G401.6 (cell line): Measurements from ENCODE around the gene TEKT2.

ENCODE experiments used
- FAIRE-seq: peaks from 2 replicates; lab custom pipeline; 2012; peaks lifted over from hg19 to GRCh38; lab: Jason Lieb, UNC

TEKT2 gene

DNA sequence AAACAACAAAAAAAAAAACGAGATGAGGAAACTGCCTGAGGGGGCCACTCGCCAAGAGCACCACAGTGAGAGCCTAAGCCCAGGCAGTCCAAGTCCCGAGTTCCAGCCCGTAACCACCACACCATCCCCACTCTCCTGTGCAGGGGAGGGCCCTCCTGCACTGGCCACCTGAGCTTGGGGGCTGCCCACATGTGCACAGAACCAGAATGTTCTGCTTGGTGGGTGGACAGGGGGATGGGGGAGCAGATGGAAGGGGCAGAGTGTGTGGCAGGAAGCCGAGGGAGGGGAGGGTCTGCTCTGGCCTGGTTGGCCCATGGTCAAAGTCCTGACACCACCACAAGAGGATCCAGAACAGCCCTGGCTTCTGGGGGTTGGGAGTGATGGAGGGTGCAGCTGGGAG, 22.4 kb downstream of the TEKT2 start:
- no peak for FAIRE-seq

DNA sequence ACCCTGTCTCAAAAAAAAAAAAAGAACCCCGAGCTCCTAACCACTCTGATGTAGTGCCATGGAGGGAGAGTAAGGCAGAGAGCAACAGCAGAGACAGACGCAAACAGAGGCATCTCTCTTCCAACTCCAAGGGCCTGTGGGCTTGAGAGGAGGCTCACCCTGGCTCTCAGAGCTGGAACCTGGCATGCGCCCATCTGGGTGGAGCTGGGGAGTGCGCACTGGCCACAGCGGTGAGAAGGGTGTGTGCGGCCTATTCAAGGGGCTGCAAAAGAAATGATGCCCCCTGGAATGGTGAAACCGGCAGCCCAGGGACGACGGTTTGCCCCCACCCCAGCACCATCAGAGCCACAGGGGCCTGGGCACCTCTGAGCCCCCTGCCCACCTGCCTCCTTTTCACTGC, 23.5 kb downstream of the TEKT2 start:
- FAIRE-seq: no peak

DNA sequence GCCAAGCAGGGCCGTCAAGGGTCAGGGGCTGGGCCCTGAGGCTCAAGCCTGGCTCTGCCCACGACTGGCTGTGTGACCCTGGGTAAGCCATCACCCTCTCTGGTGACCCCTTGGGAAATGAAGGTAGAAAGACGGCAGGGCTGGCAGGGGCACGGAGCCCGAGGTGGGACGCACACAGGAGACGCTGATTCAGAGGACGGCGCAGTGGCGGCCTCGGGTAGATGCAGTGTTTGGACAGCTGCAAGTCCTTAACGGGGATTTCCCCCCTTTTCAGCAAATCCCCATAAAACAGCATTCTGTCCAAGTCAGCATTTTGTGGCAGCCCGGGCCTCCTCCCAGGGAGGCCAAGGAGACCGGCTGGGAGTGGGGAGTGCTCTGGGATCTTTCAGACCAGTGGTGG, 24.4 kb downstream of the TEKT2 start:
- no peak for FAIRE-seq

DNA sequence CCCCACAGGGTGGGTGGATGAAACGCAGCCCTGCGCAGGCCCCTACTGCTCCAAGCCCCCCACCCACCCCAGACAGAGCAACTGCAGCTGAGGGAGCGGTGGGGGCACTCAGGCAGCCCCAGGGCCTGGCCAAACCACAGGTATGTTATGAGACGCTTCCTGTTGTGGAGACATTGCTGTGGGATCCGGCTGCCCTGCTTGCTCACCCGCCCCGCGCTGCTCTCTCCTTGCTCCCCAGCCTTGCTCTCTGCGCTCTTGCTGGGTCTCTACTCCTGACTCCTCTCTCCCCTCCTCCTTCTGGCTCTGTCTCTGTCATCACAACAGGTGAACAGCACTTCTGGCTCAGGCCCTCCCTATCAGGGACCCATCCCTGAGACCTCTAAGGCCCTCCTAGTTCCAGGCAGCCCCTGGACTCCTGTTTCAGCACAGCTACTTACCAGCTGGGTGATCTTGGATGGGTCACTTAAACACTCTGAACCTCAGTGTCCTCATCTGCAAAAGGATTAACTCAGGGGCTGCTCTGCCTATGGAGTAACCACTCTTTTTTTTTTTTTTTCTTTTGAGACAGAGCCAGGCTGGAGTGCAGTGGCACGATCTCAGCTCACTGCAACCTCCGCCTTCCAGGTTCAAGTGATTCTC, 25.3 kb downstream of the TEKT2 start:
- FAIRE-seq: no peak

DNA sequence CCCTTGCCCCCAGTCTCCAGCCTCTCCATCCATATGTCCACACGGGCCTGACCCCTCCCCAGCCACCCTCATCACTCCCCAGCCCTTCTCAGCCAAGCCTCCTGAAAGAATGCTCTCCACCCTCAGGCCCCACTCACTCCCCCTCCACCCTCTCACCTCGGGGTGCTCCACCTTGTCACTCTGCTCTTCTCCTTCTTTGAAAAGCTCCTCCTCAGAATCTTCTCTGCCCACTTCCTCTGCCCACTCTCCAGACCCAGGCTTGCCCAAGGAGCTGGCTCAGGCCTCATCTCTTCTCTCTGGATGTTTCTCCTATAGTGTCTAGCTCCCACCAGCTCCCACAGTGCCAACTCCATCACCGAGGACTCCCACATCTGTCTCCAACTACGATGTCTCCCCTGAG, 27.3 kb downstream of the TEKT2 start:
- no peak for FAIRE-seq

DNA sequence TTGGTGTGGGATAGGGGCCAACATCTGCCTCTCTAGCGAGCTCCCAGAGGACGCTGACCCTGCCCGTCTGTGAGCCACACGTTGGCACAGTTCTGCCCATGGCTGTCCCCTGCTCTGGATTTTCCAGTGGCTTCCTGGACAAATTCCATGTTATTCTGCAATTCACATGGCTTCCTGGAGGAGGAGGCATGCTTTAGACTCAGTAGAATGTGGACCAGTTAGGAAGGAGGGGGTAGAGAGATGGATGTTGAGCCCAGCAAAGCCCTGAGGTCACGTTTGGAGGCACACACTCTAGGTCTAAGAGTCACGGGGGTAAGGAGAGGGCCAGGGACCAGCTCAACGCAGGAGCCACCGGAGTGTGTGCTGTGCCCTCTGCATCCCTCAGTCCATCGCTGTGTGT, 28.9 kb downstream of the TEKT2 start:
- no peak for FAIRE-seq

DNA sequence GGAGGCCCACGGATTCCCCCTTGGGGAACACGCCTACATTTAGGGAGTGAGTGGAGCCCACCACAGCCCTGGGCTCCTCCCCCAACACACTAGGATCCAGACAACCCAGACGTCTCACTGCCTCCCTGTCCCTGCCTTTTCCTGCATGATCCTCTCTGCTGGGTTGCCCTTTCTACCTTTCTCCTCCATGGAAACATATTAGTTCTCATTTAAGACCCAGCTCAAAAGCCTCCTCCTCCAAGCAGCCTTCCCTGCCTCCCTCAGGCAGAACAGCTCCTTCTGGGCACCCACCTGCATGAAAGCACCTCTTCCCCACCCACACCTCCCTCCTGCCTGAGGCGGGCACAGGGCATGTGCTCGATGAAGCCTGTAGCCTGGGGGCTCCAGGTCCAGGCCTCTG, 30.5 kb downstream of the TEKT2 start:
- FAIRE-seq: no peak

DNA sequence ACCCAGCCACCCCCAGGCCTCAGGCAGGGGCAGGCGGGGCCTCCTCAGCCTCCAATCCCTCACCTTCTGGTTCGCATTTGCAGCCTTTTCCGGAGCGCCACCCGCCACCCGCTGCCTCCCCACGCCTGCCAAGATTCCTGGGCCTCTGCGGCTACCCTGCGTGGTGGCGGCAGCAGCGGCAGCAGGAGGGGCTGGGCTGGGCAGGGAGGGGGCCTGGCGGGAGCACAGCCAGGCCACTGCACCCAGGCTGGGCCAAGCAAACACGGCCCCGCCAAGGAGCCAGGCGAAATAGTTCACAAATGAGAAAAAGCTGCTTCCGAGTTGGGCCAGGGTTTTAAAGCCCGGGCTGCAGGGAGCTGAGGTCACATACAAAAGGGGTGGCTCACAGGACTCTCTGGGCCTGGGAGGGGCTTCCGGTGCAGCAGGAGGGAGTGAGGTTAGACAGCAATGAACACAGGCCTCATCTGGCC, 31.3 kb downstream of the TEKT2 start:
- no peak for FAIRE-seq

DNA sequence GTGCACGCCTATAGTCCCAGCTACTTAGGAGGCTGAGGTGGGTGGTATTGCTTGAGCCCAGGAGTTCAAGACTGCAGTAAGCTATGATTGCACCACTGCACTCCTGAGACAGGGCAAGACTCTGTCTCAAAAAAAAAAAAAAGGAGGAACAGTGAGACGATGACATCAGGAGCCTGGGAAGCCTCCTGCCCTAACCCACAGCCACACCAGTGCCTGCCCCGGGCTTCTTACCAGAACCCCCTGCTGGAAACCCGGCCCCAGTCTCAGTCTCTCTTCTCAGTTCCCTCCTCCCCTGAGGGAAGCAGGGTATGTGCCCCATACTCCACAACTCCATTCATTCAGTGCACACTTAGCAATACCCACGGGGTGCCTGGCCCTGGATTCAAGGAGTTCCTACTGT, 32.0 kb downstream of the TEKT2 start:
- FAIRE-seq: no peak

DNA sequence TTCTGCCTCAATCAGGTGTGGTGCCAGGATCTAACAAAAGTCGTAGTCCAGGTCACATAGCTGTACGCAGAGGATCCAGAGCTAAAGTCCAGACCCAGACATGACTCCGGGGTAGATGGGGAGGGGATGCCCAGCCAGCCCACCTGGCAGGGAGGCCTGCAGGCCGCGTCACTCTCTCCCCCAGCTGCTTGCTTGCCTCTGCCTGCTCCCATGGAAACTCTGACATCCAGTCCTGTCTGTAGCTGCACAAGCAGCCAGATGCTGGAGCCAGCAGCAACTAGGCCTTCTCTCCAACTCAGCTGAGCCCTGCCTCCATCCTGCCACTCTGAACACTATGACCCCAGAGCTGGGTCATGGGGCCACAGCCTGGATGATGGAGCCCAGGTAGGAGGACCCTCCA, 33.0 kb downstream of the TEKT2 start:
- FAIRE-seq: no peak

DNA sequence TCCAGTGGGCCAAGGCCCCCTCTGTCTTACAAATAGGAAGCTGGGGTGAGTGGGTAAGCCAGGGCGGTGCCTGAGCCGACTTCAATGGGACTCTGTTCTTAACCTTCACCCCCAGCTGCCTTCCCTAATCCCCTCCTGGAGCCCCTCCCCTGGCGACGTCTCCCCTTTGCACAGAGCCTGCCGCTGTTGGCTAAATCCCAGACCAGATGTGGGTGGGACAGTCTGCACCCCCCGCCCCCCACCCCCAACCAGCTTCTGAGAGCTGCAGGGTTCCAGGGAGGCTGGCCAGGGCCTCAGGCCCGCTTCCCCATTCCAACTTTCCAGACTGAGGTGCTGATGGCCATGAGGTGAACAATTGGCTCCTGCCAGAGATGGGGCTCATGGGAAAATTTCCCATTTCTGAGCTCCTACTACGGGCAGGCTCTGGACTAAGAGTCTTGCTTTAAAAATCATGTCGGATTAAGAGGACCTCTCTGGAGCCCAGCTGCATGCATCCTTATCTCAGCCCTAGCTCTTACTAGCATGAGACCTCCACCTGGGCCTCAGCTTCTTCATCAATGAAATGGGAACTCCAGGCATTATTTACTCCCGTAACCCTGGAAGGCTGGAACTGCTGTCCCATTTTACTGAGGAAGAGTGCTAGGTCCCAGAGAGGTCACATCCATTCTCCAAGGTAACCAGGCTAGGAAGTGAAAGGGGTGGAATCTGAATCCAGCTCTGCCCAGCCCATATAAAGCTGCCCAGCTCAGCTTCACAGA, 34.7 kb downstream of the TEKT2 start:
- FAIRE-seq: no peak

DNA sequence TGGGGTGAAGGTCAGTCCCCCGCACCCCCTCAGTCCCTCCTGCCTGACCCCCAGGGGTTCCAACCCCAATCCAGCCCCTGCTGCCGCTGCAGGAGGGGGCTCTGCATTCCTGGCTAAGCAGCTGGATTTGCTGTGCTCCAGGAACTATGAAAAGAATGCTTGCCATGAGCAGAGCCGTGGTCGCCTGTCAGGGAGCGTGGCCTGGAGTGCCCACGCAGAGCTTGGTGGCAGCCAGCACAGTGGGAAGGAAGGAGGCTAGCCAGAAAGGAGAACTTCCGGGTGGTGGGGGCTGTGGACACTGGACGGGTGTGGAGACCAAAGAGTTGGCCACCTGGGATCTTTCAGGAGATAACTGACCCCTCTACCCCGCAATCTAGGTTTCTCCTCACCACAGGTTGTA, 35.6 kb downstream of the TEKT2 start:
- FAIRE-seq: no peak

DNA sequence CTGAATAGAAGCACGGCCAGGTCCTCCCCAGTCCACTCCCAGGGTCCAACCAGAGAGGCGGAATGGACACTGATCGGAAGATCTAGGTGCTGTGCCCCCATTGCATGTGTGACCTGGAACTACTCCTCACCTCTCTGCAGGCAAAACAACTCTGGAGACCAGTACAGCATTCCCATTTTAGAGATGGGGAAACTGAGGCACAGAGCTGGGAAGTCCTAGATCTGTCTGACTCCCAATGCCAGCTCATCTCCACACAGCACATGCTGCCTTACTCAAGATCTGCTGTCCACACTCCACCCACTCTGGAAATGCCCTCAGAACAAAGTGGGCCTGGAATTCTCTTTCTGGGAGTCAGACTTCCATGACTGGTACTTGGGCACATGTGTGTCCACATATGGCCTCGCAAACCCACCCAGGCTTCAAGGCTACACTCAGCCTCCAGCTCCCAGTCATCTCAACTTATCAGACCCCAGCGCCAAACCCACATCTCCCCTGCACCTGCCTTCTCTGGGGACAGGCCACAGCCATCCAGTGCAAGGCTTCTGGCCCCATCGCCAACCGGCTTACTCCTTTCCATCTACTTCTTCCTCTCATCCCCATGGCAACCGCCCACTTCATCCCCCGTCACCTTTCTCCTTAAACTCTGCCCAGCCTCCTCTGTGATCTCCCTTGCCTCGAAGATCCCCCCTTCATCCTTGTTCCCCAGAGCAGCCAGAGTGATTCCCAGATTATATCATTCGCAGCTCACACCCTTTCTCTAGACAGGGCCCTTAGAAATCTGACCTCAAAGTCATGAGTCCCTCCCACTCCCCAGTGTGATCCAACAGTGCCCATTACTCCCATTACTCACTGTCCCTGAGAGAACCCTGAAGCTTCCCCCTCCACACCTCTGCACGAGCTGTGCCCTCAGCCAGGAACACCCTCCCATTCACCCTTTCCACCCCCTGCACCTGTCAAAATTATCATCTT, 38.5 kb downstream of the TEKT2 start:
- FAIRE-seq: no peak

DNA sequence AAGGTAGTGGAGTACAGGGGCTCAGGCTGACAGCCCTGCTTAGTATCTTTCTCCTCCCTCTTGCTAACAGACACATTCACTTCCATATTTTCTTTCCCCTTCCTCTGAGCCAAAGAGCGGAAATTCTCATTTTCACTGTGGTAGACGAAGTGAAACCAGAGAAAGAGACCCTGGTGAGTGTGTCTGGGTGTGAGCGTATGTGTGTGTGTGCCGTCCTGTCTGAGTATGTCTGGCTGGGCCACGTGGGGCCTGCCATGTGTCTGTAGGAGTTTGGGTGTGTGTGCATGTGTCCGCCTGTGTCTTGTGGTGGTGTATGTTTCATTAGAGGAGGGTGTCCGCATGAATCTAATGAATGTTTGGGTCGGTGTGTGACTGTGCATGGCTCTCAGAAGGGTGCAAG, 39.5 kb downstream of the TEKT2 start:
- FAIRE-seq: no peak

DNA sequence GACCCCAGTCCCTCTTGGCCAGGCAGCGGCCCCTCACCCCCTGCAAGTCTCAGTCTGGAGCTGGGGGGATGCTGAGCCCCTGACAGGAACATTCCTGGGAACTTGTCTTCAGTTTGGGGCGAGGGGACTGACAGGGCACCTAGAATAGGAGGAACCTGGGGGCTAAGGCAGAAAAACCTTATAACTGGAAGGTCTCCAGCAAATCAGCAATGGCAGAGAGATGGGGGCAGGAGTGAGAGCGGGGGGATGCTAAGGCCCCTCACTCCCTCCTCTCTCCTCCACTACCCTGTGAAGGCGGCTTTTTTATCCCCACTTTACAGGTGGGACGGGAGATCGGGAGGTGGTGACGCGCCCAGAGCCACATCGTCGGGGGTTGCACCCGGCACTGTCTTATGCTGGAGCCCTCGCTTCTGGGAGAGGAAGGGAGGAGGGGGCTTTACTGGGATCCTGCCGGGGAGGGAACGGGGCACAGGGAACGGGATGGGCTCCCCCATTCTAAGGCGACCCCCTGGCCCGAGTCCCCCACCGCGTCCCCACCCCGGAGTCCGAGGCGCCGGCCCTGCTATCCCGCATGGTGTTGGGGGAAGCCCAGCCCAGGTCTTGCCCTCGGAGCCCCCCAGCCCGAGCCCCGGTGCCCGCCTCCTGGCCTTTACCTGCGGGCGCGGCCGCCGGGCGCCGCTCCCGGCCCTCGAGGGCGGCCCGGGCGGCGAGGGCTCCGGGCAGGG, 40.7 kb downstream of the TEKT2 start:
- no peak for FAIRE-seq

DNA sequence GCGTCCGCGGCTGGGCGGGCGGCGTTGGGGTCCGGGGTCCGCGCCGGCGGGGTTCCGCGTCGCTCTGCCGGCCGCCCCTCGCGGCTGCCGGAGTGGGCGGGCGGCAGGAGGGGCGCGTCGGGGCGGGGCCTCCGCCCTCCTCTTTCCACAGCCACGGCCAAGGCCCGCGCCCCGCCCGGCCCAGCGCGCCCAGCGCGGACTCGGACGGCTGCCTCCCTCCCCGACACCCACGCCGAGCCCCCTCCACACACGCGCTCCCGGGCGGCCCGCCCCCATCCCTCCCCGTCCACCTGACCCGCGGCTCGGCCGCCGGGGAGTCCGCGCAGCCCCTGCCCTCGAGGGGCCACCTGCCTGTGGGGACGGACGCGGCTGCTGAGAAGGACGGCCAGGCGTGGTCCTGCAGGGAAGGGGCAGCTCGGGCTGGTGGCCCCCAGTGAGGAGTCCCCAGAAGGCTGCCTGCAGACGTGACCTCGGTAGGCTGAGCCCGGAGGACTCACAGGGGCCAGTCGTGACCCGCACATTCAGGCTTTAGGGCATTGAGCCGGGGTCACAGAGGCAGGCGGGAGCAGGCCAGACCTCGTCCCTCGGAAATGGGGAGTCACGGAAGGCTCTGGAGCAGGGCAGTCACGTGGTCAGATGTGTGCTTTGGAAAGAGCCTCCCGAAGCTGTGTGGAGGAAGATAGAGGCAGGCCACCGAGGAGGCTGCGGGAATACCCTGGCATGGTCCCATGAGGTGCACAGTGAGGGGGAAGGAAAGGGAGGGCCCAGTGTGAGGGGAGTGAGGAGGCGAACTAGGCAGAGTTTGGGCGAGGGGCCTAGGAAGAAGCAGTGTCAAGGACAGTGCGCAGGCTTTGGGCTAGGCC, 41.5 kb downstream of the TEKT2 start, which contains the start of gene COL8A2:
Gene COL8A2, minus strand, starts transcription at position 94 of the 863 bp plus-strand sequence. CDS start 24,980 bp downstream, outside the sequence.
- no peak for FAIRE-seq

DNA sequence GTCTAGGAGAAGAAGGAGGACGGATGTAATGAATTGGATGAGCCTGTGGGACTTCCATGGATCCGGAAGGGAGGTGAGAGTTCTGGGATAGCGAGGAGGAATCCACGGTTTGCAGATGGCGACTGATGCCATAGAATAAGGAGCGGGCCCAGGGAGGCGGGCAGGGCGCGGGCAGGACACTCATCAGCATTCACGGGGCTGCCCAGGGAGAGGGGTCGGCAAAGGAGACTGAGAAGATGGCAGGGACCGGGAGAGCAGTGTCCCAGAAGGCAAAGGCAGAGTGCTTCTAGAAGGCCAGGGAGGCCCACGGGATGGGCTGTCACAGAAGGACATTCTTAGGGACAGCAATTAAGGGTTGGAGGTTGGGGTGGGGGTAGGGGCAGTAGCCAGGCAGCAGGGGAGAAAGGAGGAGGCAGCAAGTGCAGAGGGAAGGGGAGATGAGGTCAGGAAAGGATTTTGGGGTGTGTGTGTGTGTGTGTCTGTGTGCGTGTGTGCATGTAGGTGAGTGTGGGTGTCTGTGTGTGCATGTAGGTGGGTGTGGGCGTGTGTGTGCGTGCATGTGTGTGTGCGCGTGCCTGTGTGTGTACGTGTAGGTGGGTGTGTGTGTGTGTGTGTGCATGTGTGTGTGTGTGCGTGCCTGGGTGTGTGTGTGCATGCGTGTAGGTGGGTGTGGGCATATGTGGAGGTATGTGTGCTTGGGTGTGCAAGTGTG, 42.3 kb downstream of the TEKT2 start:
- no peak for FAIRE-seq

DNA sequence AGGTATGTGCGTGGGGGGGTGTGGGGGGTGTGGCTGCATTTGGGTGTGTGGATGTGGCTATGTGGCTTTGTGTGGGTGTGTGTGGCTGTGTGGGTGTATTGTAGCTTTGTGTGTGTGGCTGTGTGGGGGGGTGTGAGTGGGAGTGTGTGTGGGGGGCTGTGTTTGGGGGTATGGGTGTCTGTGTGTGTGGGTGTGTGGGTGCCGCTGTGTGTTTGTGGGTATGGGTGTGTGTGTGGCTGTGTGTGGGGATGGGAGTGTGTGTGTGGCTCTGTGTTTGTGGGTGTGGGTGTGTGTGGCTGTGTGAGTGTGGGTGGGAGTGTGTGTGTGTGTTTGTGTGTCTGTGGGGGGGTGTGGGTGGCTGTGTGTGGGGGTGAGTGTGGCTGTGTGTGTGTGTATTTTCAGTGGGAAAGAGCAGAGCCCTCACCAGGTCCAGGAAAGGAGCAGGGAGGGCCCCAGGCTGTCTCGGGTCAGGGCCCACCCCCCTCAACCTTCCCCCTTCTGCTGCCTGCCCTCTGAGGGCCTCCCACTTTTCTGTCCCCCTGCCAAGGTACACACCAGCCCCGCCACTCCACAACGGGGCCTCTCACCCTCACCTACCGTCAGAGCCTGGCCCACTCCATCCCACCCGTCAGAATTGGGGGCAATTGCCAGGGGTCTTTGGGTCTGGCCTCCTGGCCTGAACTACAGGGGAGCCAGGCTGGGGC, 43.1 kb downstream of the TEKT2 start:
- FAIRE-seq: no peak

DNA sequence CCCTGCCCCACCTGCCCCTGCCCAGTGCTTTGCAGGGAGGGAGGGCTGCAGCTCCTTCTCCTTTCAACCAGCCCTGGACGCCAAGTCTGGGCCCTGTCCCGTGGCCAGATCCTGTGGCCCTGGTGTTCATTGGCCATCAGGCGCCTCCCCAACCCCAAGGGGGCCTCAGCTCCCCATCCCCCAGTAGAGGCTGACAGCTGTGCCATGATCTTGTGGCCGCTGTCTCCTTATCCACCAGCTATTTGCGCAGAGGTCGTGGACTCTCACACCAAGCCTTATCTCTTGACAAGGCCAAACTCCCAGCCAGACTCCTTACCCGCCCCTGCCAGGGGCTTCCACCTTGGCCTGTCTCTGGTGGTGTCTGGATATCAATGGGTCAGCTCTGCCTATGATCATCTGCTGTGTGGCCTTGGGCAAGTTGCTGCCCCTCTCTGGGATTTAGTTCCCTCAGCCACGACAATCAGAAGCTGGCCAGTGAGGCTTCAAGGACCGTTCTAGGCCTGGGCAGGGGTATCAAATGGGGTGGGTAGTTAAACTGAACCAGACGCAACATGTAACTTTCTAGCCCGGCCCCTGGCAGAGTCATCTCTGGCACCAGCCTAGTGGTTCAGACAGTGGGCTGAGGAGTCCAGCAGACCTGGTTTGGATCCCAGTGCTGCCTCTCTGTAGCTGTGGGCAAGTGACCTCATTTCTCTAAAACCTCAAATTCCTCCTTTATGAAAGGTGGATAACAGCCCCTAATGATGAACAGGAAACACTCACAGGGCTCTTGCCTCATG, 44.4 kb downstream of the TEKT2 start:
- no peak for FAIRE-seq
